OCI-LY3 (cell line): ENCODE results near the gene MMP14.

Experiments used
- CTCF ChIP-seq: fragments of 200-600, 300-600 bp; sonication (generic); IDR thresholded peaks from 2 replicates; pipeline ENCODE4 v1.5.1; 2014; ENCODE audit warnings: antibody characterized with exemption, low read length, low read depth
- EZH2phosphoT487 ChIP-seq: fragments of 200-600 bp; shearing (Covaris generic); IDR thresholded peaks from 2 replicates; pipeline ENCODE4 v1.6.1; 2018; ENCODE audit warnings: antibody characterized with exemption, mixed run types, low read depth

- TF ChIP-seq CTCF (no peak), EZH2phosphoT487 (no peak)
Measured at GRCh38 chr14:22882529-22883172, 46.3 kb downstream of the MMP14 start.
